GM21723 (cell line): ENCODE data around the gene TMA7B.

Experiments
- ATAC-seq: cut with Tn5 transposase; IDR thresholded peaks from one replicate; pipeline ENCODE4 v1.9.1; 2021; ENCODE audit warnings: mild to moderate bottlenecking, moderate library complexity; ENCODE audit not compliant: unreplicated experiment

TMA7B gene

DNA sequence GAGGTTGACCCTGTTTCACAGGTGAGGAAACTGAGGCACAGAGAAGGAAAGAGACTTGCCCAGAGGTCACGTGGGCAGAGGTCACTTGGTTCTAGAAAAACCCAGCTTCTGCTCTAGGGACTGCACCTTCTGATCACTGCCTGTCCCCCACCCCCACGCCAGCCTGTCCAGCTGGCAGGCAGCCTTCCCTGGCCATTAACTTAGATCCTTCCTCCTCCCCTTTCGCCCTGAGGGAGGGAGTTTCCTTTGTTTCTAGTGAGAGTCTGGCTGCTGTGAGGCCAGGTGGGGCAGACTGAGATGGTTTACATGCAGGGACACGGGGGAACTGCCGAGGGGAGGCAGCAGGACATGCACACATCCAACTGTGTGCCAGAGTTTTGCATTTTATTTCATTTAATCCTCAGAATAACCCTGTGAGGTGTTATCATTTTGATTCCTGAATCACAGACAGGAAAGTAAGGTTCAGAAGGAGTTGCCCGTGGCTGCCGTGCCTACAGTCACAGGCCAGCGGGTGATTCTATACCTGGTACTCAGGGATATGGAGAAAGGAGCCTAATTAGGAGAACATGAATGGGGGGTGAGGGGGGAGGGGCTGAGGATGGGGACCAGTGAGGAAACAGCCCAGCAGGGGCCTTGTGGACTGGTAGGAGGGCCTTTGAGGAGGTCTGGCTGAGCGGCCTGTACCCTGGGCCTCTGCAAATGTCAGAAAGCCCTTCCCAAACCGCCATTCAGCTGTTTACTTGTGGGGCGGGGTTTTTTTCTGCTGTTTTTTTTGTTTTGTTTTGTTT is 37.9 kb downstream of the TMA7B start:
- ATAC-seq: no peak

DNA sequence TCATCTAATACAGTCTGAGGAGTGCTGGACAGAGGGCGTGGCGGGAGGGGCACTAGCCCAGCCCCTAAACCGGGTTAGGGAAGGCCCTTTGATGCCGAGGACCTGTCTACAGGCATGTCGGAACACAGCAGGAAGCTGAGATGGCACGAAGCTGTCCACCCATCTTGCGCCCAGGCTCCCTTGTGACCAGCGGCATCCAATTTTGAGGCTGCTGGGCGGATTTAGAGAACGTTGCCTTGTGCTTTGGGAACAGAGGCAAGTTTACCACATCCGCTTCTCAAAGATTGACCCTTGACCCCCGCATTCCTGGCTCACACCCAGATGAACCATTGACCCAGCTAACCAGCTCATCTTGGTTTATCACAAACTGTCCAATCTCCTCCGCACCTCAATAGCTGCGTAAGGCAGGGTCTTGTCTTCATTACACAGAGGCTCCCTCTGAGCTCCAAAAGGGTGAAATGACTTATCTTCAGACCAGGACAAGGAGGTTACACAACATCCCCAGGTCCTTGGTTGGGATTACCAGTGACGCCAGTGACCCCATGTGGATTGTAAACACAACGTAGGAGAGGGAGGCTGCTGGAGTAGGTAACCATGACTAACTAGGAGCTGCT is 39.1 kb downstream of the TMA7B start:
- no peak for ATAC-seq

DNA sequence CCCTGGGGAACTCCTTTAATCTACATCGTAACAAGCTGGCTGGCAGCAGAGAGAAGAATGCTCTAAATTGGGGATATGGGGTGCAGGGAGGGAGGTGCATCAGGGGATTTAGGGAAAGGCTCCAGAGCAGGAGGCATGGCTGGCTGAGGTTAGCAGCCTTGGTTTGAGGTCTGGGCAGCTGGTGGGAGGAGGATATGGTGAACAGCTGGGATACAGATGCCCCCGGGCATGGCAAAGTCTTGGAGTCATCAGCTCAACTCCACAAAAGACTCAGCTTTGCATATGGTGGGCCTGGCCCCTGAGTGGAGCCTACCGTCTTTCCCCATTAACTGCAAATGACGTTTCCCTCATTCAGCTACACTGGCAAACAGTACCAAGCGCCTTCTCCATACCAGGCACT is 40.0 kb downstream of the TMA7B start:
- ATAC-seq: no peak

DNA sequence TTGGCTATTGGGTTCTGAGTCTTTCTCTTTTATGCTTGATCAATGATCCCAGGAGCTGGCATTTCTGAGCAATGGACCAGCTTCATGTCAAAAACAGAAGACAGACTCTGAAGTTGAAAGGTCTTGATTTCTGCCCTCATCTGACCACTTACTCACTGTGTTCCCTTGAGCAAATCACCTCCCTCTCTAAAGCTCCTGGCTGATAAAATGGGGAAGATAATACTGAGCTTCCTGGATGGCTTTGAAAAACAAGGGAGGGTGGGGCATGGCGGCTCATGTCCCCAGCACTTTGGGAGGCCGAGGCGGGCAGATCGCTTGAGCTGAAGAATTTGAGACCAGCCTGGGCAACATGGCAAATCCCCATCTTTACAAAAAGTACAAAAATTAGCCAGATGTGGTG is 40.9 kb downstream of the TMA7B start:
- no peak for ATAC-seq

DNA sequence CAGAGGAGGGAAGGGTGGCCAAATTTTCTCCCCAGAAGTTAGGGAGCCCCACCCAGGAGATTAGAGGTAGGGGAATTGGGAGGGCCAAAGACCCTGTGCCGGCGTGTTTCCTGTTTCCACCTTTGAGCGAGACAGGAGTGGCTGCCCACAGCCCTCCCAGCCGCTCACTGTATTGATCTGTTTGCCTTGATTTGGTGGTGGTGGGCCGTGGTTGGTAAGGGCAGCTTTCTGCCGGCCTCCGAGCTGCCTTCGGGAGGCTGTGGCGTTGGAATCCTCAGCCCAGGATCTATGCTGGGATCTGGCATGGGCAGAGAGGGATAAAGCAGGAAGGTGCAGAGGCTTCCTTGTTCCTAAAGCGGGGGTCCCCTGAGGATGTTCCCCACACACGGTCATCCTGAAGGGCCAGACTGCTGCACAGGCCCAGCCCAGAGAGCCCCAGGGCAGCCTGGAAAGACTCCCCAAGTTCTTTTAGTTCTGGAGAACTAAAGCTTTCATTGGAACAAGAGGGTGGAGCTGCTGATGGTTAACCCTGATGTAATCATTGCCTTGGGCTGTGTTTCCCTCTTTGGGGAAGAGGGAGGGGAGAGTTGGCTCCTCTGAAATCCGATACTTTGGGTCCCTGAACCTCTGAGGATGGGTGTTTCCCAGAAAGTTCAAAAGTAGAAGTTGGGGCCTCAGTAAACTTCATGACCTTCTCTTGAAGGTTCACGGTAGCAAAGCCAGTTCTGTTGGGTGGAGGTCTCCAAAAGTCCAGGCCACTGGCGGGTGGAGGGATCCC is 41.8 kb downstream of the TMA7B start:
- no peak for ATAC-seq

DNA sequence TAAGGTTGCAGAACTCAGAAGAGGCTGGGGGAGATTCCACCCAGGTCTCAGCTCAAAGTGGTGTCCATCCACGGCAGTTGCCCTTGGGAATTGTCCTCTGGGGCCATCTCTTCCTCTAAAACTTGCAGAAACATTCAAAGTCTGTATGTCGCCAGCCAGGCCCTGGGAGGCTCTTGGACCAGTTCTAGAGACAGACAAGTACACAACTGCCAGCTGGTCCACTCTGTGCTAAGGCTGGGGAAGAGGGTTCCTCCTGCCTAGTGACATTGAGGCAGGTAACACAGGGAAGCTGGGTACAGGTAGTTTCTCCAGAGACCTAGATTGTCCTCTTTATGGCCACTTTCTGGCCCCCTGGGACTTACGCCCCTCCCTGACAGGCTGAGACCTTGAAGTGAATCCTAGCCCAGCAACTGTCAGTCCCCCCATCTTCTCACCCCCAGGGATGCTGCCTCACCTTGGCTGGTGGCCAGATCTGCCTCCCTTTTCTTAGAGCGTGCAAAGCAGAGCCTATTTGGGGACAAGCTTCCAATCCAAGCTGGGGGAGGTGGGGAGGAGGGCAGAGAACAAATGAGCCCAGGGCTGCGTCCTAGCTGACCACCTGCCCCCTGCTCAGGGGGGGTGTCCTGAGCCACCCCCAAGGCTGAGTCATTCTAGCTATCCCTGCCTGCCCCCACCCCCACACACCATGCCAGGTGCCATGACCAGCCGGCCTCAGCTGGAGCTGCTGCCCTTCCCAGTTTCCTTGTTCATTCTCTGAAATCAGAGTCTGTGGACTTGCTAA is 42.9 kb downstream of the TMA7B start:
- ATAC-seq: no peak

GRCh38 chr22:40004836-40005235 is 44.6 kb downstream of the TMA7B start:
- ATAC-seq: no peak

DNA sequence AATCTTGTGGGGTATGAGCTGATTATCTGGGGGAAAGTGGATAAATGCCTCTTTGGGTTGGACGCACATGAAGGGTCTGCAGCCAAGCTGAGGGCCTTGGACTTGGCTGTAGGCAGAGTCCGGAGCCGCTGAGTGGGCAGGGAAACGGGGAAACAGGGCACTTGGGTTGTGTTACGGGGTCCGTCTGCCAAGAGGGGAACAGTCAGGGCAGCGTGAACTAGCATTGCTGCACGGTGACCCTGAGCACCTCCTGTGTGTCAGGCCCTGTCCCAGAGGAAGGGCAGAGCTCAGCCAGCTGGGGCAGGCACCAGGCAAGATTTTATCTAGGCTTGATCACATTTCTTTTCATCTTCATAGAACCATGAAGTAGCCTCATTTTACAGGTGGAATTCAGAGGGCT is 46.4 kb downstream of the TMA7B start:
- no peak for ATAC-seq

DNA sequence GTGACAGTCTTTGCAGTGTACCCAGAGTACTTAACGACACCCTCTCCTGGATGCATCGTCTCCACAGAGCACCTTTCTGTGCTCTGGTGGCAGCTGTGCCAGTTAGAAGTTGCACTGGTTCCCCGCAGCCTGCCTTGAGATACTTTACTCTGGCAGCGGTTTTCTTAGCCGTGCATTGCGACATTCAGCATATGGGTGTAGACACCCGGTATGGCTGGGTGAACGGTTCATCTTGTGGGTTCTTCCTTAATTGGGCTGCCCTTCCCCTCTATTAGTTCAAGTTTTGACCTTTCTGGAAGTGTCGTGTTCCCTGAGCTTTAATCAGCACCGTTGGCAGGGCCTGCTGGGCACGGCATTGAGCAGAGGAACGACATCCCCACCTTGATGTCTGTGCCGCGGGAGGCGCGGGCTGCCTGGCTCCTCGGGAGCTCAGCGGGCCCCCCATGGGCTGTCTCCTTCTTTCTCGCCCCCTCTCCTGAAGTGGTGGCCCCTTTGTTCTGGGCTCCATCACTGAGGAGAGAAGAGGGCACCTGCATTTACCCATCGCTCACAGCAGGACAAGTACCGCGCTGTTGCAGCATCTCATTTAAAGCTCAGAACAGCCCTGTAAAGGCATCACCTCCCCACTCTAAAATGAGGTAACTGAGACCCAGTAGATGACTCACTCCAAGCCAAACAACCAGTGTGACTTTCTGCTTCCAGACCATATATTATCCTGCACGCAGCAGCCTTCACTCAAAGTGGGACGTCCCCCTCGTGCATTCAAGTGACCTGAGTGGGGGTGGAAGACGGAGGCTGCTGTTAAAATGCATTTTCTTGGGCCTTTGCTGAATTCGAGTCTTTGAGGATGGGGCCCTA is 47.9 kb downstream of the TMA7B start:
- no peak for ATAC-seq

GRCh38 chr22:40008726-40009291 is 48.6 kb downstream of the TMA7B start:
- ATAC-seq: no peak

DNA sequence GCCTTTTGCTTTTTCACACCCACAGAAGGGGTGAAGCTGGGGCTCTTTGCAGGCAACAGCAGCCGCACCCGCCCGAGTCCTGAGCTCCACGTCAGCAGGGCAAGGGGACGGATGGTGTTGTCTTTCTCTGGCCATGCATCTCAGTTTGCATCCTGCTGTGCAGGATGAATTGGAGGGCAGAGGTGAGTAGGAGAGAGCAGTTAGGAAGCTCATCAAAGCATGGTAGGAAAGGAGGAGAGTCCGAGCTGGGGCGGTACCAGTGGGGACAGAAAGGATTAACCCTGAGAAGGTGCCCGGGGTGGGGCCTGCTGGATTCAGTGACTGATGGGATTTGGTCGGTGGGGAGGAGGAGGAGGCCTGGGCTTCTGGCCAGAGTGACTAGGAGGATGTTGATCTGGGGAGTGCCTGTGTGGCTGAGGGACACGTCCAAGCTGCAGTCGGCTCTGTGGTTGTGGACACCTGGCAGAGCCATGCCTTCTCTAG is 49.1 kb downstream of the TMA7B start:
- no peak for ATAC-seq

- no peak for ATAC-seq
Observed at GRCh38 chr22:40009951-40010671, 49.9 kb downstream of the TMA7B start.

- no peak for ATAC-seq
Observed at GRCh38 chr22:40010746-40011145, 50.5 kb downstream of the TMA7B start.
